ENCODE results near the gene SNX19.

The SNX19 gene

GRCh38 chr11:130846606-130847005, 69.7 kb downstream of the SNX19 start:
- no peak for DNase-seq (ENCODE audit: low read depth in 2 of 2)

DNA sequence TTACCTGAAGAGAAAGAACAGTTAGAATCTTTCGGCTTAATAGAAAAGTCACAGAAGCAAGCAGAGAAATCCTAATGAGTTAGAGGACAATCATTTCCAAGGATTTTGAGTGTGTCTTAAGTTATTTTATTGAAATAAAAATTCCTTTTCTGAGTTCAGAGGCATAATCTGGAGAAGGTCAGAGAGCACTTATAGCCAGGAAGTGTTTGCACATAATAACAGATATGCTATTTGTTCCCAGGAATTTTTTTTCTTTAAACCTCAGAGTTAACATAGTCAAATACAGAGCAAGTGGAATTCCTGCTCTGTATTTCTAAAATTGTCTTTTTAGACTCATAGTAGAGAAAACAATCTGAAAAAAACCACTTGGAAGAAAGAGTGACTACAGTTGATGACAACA, 74.3 kb downstream of the SNX19 start:
- DNase-seq (ENCODE audit: low read depth in 2 of 2): no peak

DNA sequence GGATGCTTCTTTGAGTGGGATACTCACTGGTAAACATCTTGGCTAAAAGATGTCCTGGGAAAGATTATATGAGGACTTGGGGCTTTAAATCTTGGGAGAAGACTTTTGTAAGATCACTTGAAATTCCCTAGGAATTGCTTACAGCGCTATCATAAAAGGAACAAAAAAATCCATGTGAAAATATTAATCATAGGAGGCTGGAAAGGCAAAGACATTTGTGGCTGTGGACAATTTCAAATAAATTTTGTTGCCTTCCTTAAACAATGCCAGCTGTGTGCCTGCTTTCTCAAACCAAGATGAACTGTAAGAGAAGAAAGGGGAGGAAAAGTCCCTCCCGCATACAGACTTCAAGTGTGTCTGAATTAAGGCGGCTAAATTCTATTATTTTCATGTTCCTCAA, 75.6 kb downstream of the SNX19 start:
- DNase-seq (ENCODE audit: low read depth in 2 of 2): no peak

GRCh38 chr11:130839981-130840666, 76.2 kb downstream of the SNX19 start:
- no peak for DNase-seq (ENCODE audit: low read depth in 2 of 2)

- no peak for DNase-seq (ENCODE audit: low read depth in 2 of 2)
Measured at GRCh38 chr11:130837194-130837593, 79.1 kb downstream of the SNX19 start.

DNA sequence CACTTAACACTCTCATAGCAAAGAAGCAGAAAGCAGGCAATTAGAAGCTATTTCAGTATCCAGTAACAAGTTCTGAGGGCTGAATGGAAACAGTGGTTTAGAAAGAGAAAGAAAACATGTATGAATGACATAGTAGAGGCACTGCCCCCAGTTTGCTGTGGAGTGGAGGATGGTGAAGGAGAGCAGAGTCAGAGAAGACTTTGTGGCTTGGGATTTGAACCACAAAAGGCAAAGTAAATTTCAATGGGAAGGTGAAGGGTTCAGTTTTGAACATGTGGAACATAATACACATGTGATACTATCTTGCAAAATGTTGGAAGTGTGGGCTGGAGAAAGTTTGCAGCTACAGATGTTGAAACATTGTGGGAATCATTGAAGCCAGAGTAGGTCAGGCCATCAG, 81.4 kb downstream of the SNX19 start:
- DNase-seq (ENCODE audit: low read depth in 2 of 2): no peak

GRCh38 chr11:130832566-130833425, 83.5 kb downstream of the SNX19 start:
- no peak for DNase-seq (ENCODE audit: low read depth in 2 of 2)

DNA sequence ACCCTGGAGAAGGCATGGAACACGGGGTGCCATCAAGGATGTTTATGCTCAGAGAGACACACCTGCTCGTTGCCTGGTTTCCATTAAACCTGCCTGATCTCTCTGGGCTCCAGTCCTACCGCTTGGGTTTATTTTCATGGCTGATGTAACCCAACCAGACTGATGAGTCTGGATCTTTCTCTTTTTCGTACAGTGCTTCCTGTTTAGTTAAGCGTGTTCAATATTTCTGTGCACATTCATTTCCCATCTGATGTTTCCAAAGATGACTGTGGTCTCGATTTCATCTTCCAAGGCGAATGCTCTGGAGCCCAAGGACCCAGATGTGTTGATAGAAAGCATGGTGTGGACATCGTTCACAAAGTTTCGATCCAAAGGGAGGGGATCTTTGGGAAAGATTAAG, 84.3 kb downstream of the SNX19 start:
- no peak for DNase-seq (ENCODE audit: low read depth in 2 of 2)

- no peak for DNase-seq (ENCODE audit: low read depth in 2 of 2)
Measured at GRCh38 chr11:130831506-130831905, 84.8 kb downstream of the SNX19 start.

- no peak for DNase-seq (ENCODE audit: low read depth in 2 of 2)
Measured at GRCh38 chr11:130830566-130830965, 85.7 kb downstream of the SNX19 start.

- no peak for DNase-seq (ENCODE audit: low read depth in 2 of 2)
Measured at GRCh38 chr11:130829920-130830511, 86.3 kb downstream of the SNX19 start.

DNA sequence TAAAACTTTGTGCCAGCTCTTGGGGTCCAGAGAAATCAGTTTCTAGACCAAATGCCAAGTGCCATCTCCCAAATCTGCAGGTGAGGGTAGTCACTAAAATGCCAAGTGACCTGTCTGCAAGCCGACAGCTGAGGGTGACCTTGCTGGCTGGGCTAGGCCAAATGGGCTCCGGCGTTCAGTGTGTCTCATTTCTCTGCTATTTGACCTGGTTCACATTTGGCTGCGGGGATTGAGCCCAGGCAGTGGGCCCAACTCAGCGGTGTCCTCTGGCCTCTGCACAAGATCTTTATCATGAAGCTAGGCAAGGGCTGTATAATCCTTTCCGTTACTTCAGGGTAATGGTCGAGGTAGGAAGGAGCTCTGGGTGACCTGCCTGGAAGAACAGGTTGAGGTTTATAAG, 87.5 kb downstream of the SNX19 start:
- no peak for DNase-seq (ENCODE audit: low read depth in 2 of 2)

DNA sequence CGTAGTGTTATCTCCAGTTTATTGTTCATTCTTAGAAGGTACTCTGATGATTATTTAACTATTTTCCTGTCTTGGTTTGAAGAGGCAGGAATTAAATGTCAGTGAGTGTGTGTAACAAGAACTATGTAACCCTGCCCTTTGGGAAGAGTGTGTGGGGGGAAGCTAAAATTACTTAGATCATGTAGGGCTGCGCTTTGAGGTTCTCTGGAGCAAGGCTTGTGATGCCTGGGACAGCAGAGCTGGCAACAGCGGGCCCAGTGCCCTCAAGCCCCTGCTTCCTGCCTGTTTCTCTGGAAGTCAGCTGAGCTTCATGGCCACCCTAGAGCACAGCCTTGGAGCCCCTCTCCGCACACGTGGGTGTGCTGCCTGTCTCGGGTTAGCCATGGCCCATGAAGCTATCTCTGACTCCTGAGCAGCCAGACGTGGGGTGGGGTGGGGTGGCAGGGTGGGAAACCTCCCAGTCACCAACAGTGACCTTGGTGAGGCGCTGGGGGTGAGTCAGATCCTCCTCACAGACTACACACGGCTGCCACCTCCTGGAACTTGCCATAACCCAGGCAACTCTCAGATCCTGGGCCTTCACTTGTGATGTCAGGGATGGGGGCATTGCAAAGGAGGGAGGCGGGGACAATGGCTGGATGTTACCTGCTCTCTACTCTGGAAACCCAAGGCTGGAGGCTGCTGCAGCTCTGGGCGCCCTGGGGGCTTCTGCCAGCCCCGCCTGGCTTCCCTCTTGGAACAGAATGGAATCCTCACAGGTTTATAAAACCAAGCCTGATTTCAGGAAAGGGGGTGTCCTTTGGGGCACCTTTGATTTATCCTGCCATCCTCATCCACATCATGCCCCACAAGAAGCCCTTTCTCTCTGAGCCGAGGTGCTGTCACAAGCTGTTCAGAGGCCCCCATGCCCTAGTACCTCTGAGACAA, 88.6 kb downstream of the SNX19 start:
- no peak for DNase-seq (ENCODE audit: low read depth in 2 of 2)

GRCh38 chr11:130826572-130826971, 89.7 kb downstream of the SNX19 start:
- DNase-seq (ENCODE audit: low read depth in 2 of 2): no peak

DNA sequence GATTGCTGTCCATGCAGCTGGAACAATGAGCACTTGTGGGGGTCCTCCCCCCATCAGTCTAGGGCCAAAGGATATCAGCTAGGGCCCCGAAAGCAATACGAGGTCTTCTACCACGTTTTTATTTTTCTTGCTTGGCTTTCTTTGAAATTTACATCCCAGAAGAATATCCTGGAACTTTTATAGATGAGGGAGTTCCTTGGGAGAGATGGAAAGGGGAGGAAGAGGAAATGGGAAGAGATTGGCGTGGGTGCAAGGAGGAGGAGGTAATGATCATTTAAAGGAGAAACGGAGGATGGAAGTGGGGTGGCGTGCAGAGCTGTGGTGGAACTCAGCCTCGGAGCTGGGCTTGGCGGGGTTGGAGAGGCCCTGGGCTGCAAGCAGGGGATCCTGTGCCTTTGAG, 90.3 kb downstream of the SNX19 start:
- DNase-seq (ENCODE audit: low read depth in 2 of 2): no peak

DNA sequence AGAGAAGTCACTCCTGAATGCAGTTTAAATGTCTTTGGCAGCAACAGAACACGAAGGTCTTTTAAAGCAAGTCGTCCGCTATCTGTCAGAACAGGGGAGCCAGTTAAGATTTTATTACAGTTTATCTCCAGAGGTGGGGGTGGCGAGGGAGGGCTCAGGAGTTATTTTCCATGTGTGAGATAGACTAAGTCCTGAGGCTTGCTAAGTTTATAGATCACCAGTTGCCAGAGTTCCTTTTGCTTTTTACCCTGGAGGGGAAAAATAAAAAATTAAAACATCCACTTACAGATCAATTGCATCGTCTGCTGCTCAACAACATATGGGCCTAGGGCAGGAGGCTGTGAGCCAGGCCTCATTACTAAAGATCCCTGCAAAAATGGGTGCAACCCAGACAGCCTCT, 90.7 kb downstream of the SNX19 start:
- DNase-seq (ENCODE audit: low read depth in 2 of 2): no peak
